K562 (cell line): ENCODE measurements around the gene LGR6.

Experiments used
- CBFB ChIP-seq: sonication (generic); formaldehyde crosslinking; IDR thresholded peaks from 2 replicates; pipeline ENCODE4 v1.4.0; 2020; ENCODE audit warnings: mild to moderate bottlenecking, missing genetic modification reagents
- CTBP1 ChIP-seq: fragments of 450-650 bp; IDR thresholded peaks from 2 replicates; pipeline ENCODE4 v1.6.1; 2016; ENCODE audit warnings: borderline replicate concordance
- CTCF ChIP-seq, 3 experiments: IDR thresholded peaks in 2 of 3; conservative IDR thresholded peaks in 1 of 3; 2 replicates each; pipeline ENCODE4 v1.5.1; 2011 to 2012; ENCODE audit warnings: low read length in 3 of 3, mild to moderate bottlenecking in 3 of 3, control low read depth in 2 of 3, improper control_type of control experiment in 1 of 3, inconsistent platforms in 1 of 3, low read depth in 1 of 3, mixed read lengths in 1 of 3, moderate library complexity in 1 of 3; ENCODE audit not compliant: insufficient read depth in 2 of 3
- DLX4 ChIP-seq: fragments of 250-450 bp; sonication (Bioruptor Pico); IDR thresholded peaks from 2 replicates; pipeline ENCODE4 v1.6.1; 2021; ENCODE audit warnings: mild to moderate bottlenecking
- EZH2 ChIP-seq: IDR thresholded peaks from 2 replicates; pipeline ENCODE4 v1.6.1; 2012; ENCODE audit warnings: low read depth, mild to moderate bottlenecking, inconsistent platforms, low read length, borderline replicate concordance
- GATAD2B ChIP-seq: fragments of 450-650 bp; IDR thresholded peaks from 2 replicates; pipeline ENCODE4 v1.6.1; 2017; ENCODE audit warnings: mild to moderate bottlenecking, borderline replicate concordance
- HMGN3 ChIP-seq: IDR thresholded peaks from 2 replicates; pipeline ENCODE4 v1.6.1; 2011; ENCODE audit warnings: borderline replicate concordance, low read depth, mild to moderate bottlenecking, mixed read lengths, low read length; ENCODE audit not compliant: insufficient read length; ENCODE audit errors: extremely low read depth
- KDM5B ChIP-seq: fragments of 200-600 bp; sonication (generic); IDR thresholded peaks from 2 replicates; pipeline ENCODE4 v1.6.1; 2012; ENCODE audit warnings: low read depth, mild to moderate bottlenecking, moderate library complexity, low read length, control low read depth, inconsistent platforms; ENCODE audit not compliant: insufficient replicate concordance
- NONO ChIP-seq, 2 experiments: fragments of 200-400 bp in 1 of 2; fragments of 450-650 bp in 1 of 2; formaldehyde crosslinking in 1 of 2; IDR thresholded peaks; 2 replicates each; pipeline ENCODE4 v1.6.1; 2017; ENCODE audit warnings: low read depth in 2 of 2, mild to moderate bottlenecking in 2 of 2, moderate library complexity in 2 of 2, low read length in 1 of 2
- PHF20 ChIP-seq: fragments of 450-650 bp; IDR thresholded peaks from 2 replicates; pipeline ENCODE4 v1.6.1; 2018; ENCODE audit not compliant: partially characterized antibody
- SMAD1 ChIP-seq: fragments of 150-350 bp; IDR thresholded peaks from 2 replicates; pipeline ENCODE4 v1.6.1; 2014; ENCODE audit warnings: low read length, low read depth; ENCODE audit not compliant: partially characterized antibody
- ZNF449 ChIP-seq: fragments of 250-450 bp; sonication (Bioruptor Pico); IDR thresholded peaks from 2 replicates; pipeline ENCODE4 v1.8.0; 2022; ENCODE audit warnings: moderate library complexity, mild to moderate bottlenecking, inconsistent platforms

DNA sequence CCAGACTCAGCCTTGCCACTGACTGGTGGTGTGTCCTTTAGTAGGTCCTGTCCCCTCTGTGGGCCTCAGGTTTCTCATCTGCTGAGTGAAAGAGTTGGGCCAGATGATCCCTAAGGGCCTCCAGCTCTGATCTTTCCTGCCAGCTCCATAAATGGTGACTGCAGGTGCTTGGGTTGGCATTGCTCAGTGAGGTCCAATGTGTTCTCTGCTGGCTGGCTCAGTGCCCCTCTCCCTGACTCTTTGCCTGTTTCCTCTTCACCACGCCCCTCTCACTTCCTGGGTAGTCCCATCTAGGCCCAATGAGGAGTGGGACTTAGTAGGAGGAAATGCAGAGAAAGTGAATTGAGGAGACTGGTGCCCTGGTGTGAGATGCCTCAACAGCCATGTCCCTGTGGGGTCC lies 111.6 kb downstream of the LGR6 start:
- no peak for TF ChIP-seq NONO (IDR thresholded peaks at IDR 0.05; ENCODE audit: low read depth in 2 of 2, low read length in 1 of 2)
- no peak for TF ChIP-seq KDM5B
- no peak for TF ChIP-seq CTCF (IDR thresholded peaks at IDR 0.05 in 2 of 3, conservative IDR thresholded peaks at IDR 0.05 in 1 of 3; ENCODE audit: insufficient read depth in 2 of 3, low read depth in 1 of 3, low read length in 3 of 3)
- no peak for TF ChIP-seq CBFB (CRISPR knock-in tag)
- TF ChIP-seq ZNF449 (CRISPR knock-in tag): no peak
- TF ChIP-seq DLX4: no peak
- TF ChIP-seq GATAD2B: no peak
- no peak for TF ChIP-seq CTBP1
- no peak for TF ChIP-seq SMAD1
- TF ChIP-seq HMGN3: no peak
- TF ChIP-seq EZH2: no peak
- TF ChIP-seq PHF20: no peak
